GM21360 (cell line): ENCODE results near the gene TMEM129.

Source experiments
- ATAC-seq: cut with Tn5 transposase; IDR thresholded peaks from one replicate; pipeline ENCODE4 v1.9.1; 2021; ENCODE audit warnings: mild to moderate bottlenecking, moderate library complexity; ENCODE audit not compliant: unreplicated experiment

The TMEM129 gene

GRCh38 chr4:1722551-1723118 is 1.5 kb upstream of the TMEM129 start:
- no peak for ATAC-seq

- no peak for ATAC-seq
Observed at GRCh38 chr4:1721666-1722550, 785 bp upstream of the TMEM129 start.

GRCh38 chr4:1720163-1720983 is 750 bp downstream of the TMEM129 start:
- peak; percentile 5 for ATAC-seq

GRCh38 chr4:1718095-1718850 is 2.9 kb downstream of the TMEM129 start:
- ATAC-seq, result no peak

- no peak for ATAC-seq
Observed at GRCh38 chr4:1717129-1718094, 3.7 kb downstream of the TMEM129 start.

- ATAC-seq, result no peak
Observed at GRCh38 chr4:1716065-1716945, 4.8 kb downstream of the TMEM129 start.

GRCh38 chr4:1715002-1715758 is 5.9 kb downstream of the TMEM129 start:
- no peak for ATAC-seq

- no peak for ATAC-seq
Observed at GRCh38 chr4:1714303-1715001, 6.7 kb downstream of the TMEM129 start.

GRCh38 chr4:1713003-1713851 is 7.9 kb downstream of the TMEM129 start:
- ATAC-seq, result peak; percentile 8

- ATAC-seq, result peak; percentile 66
Observed at GRCh38 chr4:1712216-1713002, 8.7 kb downstream of the TMEM129 start, which contains the start of gene SLBP. TSS of gene SLBP (minus strand) at chr4:1712319. CDS start at chr4:1712188, 131 bp downstream.

GRCh38 chr4:1711571-1712215 is 9.4 kb downstream of the TMEM129 start:
- ATAC-seq, result peak; percentile 22

GRCh38 chr4:1711055-1711570 is 10.0 kb downstream of the TMEM129 start:
- no peak for ATAC-seq

- no peak for ATAC-seq
Observed at GRCh38 chr4:1708581-1708980, 12.5 kb downstream of the TMEM129 start.

- ATAC-seq, result no peak
Observed at GRCh38 chr4:1706358-1706757, 14.8 kb downstream of the TMEM129 start.

- ATAC-seq, result no peak
Observed at GRCh38 chr4:1705732-1706131, 15.4 kb downstream of the TMEM129 start.
